ENCODE measurements around the gene NCOA7.

Gene NCOA7

DNA sequence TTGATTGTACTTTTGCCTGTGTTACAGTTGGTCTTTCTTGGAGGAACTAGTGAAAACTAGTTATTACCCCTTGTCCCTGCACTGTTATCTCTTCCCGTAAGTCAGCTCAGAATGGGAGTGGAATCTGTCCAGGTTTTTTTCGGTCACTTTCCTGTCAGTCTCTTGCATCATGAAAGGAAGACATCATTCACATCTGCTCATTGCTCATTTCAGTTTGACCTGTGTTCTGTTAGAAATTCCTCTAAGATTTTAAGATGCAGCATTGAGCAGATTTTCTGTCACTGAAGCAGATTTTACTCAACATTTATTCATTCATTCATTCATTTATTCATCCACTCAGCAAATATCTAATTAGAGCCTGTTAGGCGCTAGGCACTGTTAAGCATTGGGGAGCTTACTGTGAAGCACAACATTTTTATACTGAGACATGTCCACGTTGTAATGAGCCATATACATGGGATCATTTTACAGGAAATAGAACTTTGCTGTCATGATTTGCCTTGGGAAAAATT, 132.7 kb downstream of the NCOA7 start:
- Histone ChIP-seq H3K4me3 (ENCODE audit: low read depth, low read length, poor library complexity, severe bottlenecking) (no peak overlapping the region), H3K4me1 (ENCODE audit: insufficient read depth, low read length, severe bottlenecking) (peaks cover 15% of the 10 kb centered on the region), H3K9ac (ENCODE audit: low read length) (no peak overlapping the region), H3K27ac (ENCODE audit: low read depth, low read length, poor library complexity, severe bottlenecking) (no peak overlapping the region), H2AFZ (ENCODE audit: low read length) (no peak overlapping the region), H3K4me2 (ENCODE audit: low read length) (no peak overlapping the region), H3K9me2 (ENCODE audit: low read depth, low read length) (no peaks in the 10 kb centered on the region), H3F3A (ENCODE audit: insufficient read depth, low read length) (no peaks in the 10 kb centered on the region), H3K27me3 (ENCODE audit: insufficient read depth, low read length) (no peaks in the 10 kb centered on the region), H3K9me3 (ENCODE audit: low read length) (no peaks in the 10 kb centered on the region), H3K36me3 (ENCODE audit: insufficient read depth, low read length) (peaks cover 77% of the 10 kb centered on the region), H4K20me1 (ENCODE audit: insufficient read depth, low read length) (no peaks in the 10 kb centered on the region), H3K79me2 (ENCODE audit: insufficient read depth, low read length) (no peaks in the 10 kb centered on the region)
- no peak for TF ChIP-seq EZH2 (IDR thresholded peaks at IDR 0.05; ENCODE audit: borderline replicate concordance, low read length)
- TF ChIP-seq, protein P1, sequence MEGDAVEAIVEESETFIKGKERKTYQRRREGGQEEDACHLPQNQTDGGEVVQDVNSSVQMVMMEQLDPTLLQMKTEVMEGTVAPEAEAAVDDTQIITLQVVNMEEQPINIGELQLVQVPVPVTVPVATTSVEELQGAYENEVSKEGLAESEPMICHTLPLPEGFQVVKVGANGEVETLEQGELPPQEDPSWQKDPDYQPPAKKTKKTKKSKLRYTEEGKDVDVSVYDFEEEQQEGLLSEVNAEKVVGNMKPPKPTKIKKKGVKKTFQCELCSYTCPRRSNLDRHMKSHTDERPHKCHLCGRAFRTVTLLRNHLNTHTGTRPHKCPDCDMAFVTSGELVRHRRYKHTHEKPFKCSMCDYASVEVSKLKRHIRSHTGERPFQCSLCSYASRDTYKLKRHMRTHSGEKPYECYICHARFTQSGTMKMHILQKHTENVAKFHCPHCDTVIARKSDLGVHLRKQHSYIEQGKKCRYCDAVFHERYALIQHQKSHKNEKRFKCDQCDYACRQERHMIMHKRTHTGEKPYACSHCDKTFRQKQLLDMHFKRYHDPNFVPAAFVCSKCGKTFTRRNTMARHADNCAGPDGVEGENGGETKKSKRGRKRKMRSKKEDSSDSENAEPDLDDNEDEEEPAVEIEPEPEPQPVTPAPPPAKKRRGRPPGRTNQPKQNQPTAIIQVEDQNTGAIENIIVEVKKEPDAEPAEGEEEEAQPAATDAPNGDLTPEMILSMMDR (IDR thresholded peaks at IDR 0.05; ENCODE audit: low read length): no peak

DNA sequence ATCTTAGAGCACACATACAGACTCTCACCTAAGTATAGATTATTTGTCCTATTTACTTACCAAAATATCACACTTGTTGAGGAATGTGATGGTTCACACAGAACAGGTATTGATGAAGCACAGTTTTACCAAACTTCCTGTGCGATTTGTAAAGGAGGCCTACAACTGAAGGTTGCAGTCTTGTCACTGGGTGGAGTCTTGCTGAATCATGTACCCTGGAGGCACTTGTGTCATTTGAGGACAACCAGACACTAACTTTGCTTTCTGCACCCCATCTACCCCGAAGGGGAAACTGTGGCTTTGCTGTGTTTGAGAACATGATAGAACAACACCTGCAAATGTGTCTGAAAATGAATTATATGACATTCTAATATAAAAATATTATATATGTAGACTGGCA, 133.4 kb downstream of the NCOA7 start:
- Histone ChIP-seq H3K36me3 (ENCODE audit: insufficient read depth, low read length) (peaks cover 80% of the 10 kb centered on the region), H2AFZ (ENCODE audit: low read length) (no peak overlapping the region), H3K9me3 (ENCODE audit: low read length) (no peaks in the 10 kb centered on the region), H3K4me2 (ENCODE audit: low read length) (no peak overlapping the region), H3K27ac (ENCODE audit: low read depth, low read length, poor library complexity, severe bottlenecking) (no peak overlapping the region), H3F3A (ENCODE audit: insufficient read depth, low read length) (no peaks in the 10 kb centered on the region), H3K4me3 (ENCODE audit: low read depth, low read length, poor library complexity, severe bottlenecking) (no peak overlapping the region), H3K27me3 (ENCODE audit: insufficient read depth, low read length) (no peaks in the 10 kb centered on the region), H3K9me2 (ENCODE audit: low read depth, low read length) (no peaks in the 10 kb centered on the region), H3K4me1 (ENCODE audit: insufficient read depth, low read length, severe bottlenecking) (peaks cover 8% of the 10 kb centered on the region), H3K9ac (ENCODE audit: low read length) (no peak overlapping the region), H3K79me2 (ENCODE audit: insufficient read depth, low read length) (no peaks in the 10 kb centered on the region), H4K20me1 (ENCODE audit: insufficient read depth, low read length) (no peaks in the 10 kb centered on the region)
- TF ChIP-seq EZH2 (IDR thresholded peaks at IDR 0.05; ENCODE audit: borderline replicate concordance, low read length): no peak

DNA sequence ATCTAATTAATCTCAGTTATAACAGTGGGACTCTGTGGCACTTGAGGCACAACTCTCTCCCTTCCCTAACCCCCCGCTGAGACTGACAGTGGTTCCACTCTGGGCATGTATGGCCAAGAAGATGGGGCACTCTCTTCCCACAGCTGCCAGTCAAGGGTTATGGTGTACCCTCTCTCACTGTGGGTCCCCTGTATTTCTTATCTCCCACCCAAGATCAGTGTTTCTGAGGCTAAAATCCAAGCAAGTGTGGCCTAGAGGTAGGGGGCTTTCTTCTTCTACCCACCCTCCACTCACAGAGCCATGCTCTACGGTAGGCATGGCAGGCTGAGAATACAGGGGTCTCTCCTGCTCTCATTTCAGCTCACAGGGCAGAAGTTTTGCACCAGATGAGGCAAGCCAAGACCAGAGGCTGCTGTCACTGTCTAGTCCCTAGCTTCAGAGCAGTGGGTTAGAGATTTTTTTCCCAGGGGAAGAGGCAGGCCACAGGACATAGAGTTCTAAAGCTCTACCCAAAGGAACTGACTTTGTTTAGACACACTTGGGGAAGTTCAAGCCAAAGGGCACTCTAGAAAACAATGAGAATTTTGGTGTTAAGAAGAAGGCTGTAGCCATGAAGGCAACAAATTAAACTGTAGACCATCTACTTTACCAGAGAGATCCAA, 134.1 kb downstream of the NCOA7 start:
- no peak overlapping the region for H2AFZ ChIP-seq (ENCODE audit: low read length)
- H3K9me3 ChIP-seq (ENCODE audit: low read length): no peaks in the 10 kb centered on the region
- no peaks in the 10 kb centered on the region for H3F3A ChIP-seq (ENCODE audit: insufficient read depth, low read length)
- no peaks in the 10 kb centered on the region for H4K20me1 ChIP-seq (ENCODE audit: insufficient read depth, low read length)
- H3K9me2 ChIP-seq (ENCODE audit: low read depth, low read length): no peaks in the 10 kb centered on the region
- no peaks in the 10 kb centered on the region for H3K79me2 ChIP-seq (ENCODE audit: insufficient read depth, low read length)
- peaks cover 84% of the 10 kb centered on the region for H3K36me3 ChIP-seq (ENCODE audit: insufficient read depth, low read length)
- H3K4me1 ChIP-seq (ENCODE audit: insufficient read depth, low read length, severe bottlenecking): peaks cover 1% of the 10 kb centered on the region
- no peak overlapping the region for H3K9ac ChIP-seq (ENCODE audit: low read length)
- H3K4me3 ChIP-seq (ENCODE audit: low read depth, low read length, poor library complexity, severe bottlenecking): no peak overlapping the region
- H3K4me2 ChIP-seq (ENCODE audit: low read length): no peak overlapping the region
- no peaks in the 10 kb centered on the region for H3K27me3 ChIP-seq (ENCODE audit: insufficient read depth, low read length)
- TF ChIP-seq, protein P1 (IDR thresholded peaks at IDR 0.05; ENCODE audit: low read length): no peak
- no peak for TF ChIP-seq EZH2 (IDR thresholded peaks at IDR 0.05; ENCODE audit: borderline replicate concordance, low read length)
- H3K27ac ChIP-seq (ENCODE audit: low read depth, low read length, poor library complexity, severe bottlenecking): no peak overlapping the region

DNA sequence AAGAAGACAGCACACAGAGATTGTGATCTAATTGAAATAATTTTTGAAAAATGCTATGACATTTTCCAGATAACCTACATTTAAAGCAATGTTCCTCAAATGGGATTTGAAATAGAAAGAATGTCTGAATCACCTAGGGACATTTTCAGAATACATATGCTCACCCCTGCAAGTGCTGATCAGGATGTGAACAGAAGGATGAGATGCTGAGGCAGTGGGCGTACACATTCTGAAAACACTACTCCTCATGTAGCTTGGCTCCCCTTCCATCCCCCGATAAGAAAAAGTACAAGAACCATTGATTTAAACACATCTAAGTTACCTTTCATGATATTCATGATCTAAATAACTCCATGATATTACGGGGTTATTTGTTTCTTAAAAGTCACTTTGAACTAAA, 136.0 kb downstream of the NCOA7 start:
- peaks cover 83% of the 10 kb centered on the region for H3K36me3 ChIP-seq (ENCODE audit: insufficient read depth, low read length)
- no peaks in the 10 kb centered on the region for H3K79me2 ChIP-seq (ENCODE audit: insufficient read depth, low read length)
- no peak overlapping the region for H3K4me3 ChIP-seq (ENCODE audit: low read depth, low read length, poor library complexity, severe bottlenecking)
- H3K9ac ChIP-seq (ENCODE audit: low read length): no peak overlapping the region
- H3K9me2 ChIP-seq (ENCODE audit: low read depth, low read length): no peaks in the 10 kb centered on the region
- no peak overlapping the region for H3K27ac ChIP-seq (ENCODE audit: low read depth, low read length, poor library complexity, severe bottlenecking)
- TF ChIP-seq, protein P1 (IDR thresholded peaks at IDR 0.05; ENCODE audit: low read length): no peak
- no peak for TF ChIP-seq EZH2 (IDR thresholded peaks at IDR 0.05; ENCODE audit: borderline replicate concordance, low read length)
- no peaks in the 10 kb centered on the region for H3K27me3 ChIP-seq (ENCODE audit: insufficient read depth, low read length)
- H3F3A ChIP-seq (ENCODE audit: insufficient read depth, low read length): no peaks in the 10 kb centered on the region
- H4K20me1 ChIP-seq (ENCODE audit: insufficient read depth, low read length): no peaks in the 10 kb centered on the region
- no peaks in the 10 kb centered on the region for H3K4me1 ChIP-seq (ENCODE audit: insufficient read depth, low read length, severe bottlenecking)
- H3K9me3 ChIP-seq (ENCODE audit: low read length): no peaks in the 10 kb centered on the region
- H2AFZ ChIP-seq (ENCODE audit: low read length): no peak overlapping the region
- no peak overlapping the region for H3K4me2 ChIP-seq (ENCODE audit: low read length)
